ENCODE data around the gene POU2F1. TPM values are rescaled to one million over a fixed set of nuclear protein-coding genes. Genes with fewer than 3 reads are reported as not detected.
A peak's percentile ranks its signal among the peaks of the same experiment; 100 is the strongest.

POU2F1 gene
- total and polyA plus RNA-seq, 9 donors = 4.5 to 6.9 (median 5.9) TPM

GRCh38 chr1:167443757-167444156, 223.1 kb downstream of the POU2F1 start:
- H3K27me3 ChIP-seq (ENCODE audit: control insufficient read depth, insufficient read depth, low read length) = peaks cover 17% of the 10 kb centered on the region
- no peak overlapping the region for H3K27ac ChIP-seq (ENCODE audit: low read length)
- peaks cover 5% of the 10 kb centered on the region for H3K4me1 ChIP-seq (ENCODE audit: control insufficient read depth, insufficient read depth, low read length)
- H3K4me3 ChIP-seq (ENCODE audit: low read length) = no peak overlapping the region
- no peaks in the 10 kb centered on the region for H3K9me3 ChIP-seq (replicated peaks; ENCODE audit: control insufficient read depth, low read depth, low read length)
- DNase-seq = no peak
- H3K36me3 ChIP-seq (ENCODE audit: control insufficient read depth, insufficient read depth, low read length) = no peaks in the 10 kb centered on the region
- WGBS (ENCODE audit: insufficient coverage) = 83% methylated on average over 2 of the region's 5 CpGs

DNA sequence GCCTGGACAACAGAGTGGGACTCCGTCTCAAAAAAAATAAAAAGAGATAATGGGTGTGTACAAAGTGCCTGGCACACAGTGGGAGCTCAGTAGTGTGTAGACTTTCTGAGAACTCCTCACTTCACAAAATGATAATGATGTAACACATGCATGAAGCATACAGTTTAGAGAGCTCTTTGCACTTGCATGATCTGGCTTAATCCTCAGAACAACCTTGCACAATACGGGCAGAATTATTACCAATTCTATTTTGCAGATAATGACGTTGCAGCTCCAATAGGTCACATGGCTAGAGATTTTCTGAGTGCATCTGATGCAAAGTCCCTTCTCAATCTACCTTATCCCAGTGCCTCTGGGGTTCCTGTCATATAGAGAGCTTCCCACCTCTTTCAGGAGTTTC, 226.3 kb downstream of the POU2F1 start:
- 40% methylated on average over 1 of the region's 3 CpGs for WGBS (ENCODE audit: insufficient coverage)
- no peak overlapping the region for H3K27ac ChIP-seq (ENCODE audit: low read length)
- H3K9me3 ChIP-seq (replicated peaks; ENCODE audit: control insufficient read depth, low read depth, low read length) = no peaks in the 10 kb centered on the region
- H3K4me1 ChIP-seq (ENCODE audit: control insufficient read depth, insufficient read depth, low read length) = no peaks in the 10 kb centered on the region
- no peak overlapping the region for H3K4me3 ChIP-seq (ENCODE audit: low read length)
- no peaks in the 10 kb centered on the region for H3K36me3 ChIP-seq (ENCODE audit: control insufficient read depth, insufficient read depth, low read length)
- DNase-seq = no peak
- no peaks in the 10 kb centered on the region for H3K27me3 ChIP-seq (ENCODE audit: control insufficient read depth, insufficient read depth, low read length)

GRCh38 chr1:167447521-167448136, 226.9 kb downstream of the POU2F1 start:
- no peak overlapping the region for H3K27ac ChIP-seq (ENCODE audit: low read length)
- no peaks in the 10 kb centered on the region for H3K36me3 ChIP-seq (ENCODE audit: control insufficient read depth, insufficient read depth, low read length)
- WGBS (ENCODE audit: insufficient coverage) = 46% methylated on average over 5 of the region's 10 CpGs
- no peak overlapping the region for H3K4me3 ChIP-seq (ENCODE audit: low read length)
- no peaks in the 10 kb centered on the region for H3K4me1 ChIP-seq (ENCODE audit: control insufficient read depth, insufficient read depth, low read length)
- no peaks in the 10 kb centered on the region for H3K9me3 ChIP-seq (replicated peaks; ENCODE audit: control insufficient read depth, low read depth, low read length)
- peaks cover 4% of the 10 kb centered on the region for H3K27me3 ChIP-seq (ENCODE audit: control insufficient read depth, insufficient read depth, low read length)
- DNase-seq = no peak

DNA sequence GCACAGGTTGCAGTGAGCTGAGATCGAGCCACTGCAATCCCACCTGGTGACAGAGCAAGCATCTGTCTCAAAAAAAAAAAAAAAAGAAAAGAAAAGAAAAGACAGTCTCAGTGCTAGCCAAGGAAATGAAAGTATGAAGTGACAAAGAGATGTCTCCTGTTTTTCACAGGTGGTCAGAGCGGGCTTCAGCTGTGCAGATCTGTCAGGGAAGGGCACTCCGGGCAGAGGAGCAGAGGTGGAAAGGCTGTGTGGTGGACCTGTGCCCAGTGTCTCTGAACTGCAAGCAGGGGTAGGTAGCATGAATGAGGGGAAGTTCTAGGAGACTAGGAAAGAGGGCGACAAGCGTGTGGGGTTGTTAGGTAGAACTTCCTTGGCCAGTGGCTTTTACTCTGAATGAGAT, 230.2 kb downstream of the POU2F1 start:
- H3K27ac ChIP-seq (ENCODE audit: low read length) = no peak overlapping the region
- peaks cover 4% of the 10 kb centered on the region for H3K4me1 ChIP-seq (ENCODE audit: control insufficient read depth, insufficient read depth, low read length)
- WGBS (ENCODE audit: insufficient coverage) = 94% methylated on average over 2 of the region's 5 CpGs
- no peaks in the 10 kb centered on the region for H3K36me3 ChIP-seq (ENCODE audit: control insufficient read depth, insufficient read depth, low read length)
- DNase-seq = no peak
- no peaks in the 10 kb centered on the region for H3K9me3 ChIP-seq (replicated peaks; ENCODE audit: control insufficient read depth, low read depth, low read length)
- peaks cover 17% of the 10 kb centered on the region for H3K27me3 ChIP-seq (ENCODE audit: control insufficient read depth, insufficient read depth, low read length)
- no peak overlapping the region for H3K4me3 ChIP-seq (ENCODE audit: low read length)

DNA sequence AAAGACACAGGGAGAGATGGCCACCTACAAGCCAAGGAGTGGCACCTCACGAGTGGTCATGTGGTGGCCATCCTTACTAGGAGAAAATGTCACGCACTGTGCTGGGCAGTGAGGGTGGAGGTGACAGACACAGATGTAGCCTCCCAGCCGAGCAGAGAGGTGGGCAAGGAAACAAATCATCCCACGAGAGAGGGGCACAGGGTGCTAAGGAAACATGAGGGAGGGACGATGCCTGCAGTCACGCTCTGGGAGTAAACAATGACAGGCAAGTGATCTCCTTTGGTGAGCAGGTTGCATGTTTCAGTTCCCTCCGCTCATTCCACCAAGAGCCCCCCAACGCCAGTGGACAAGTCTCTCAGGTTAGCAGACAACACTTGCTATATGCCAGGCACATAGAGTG, 231.8 kb downstream of the POU2F1 start:
- Histone ChIP-seq H3K27ac (ENCODE audit: low read length) (no peak overlapping the region), H3K4me1 (ENCODE audit: control insufficient read depth, insufficient read depth, low read length) (peaks cover 11% of the 10 kb centered on the region), H3K27me3 (ENCODE audit: control insufficient read depth, insufficient read depth, low read length) (peaks cover 24% of the 10 kb centered on the region), H3K9me3 (replicated peaks; ENCODE audit: control insufficient read depth, low read depth, low read length) (no peaks in the 10 kb centered on the region), H3K4me3 (ENCODE audit: low read length) (no peak overlapping the region), H3K36me3 (ENCODE audit: control insufficient read depth, insufficient read depth, low read length) (no peaks in the 10 kb centered on the region)
- no peak for DNase-seq
- WGBS (ENCODE audit: insufficient coverage) = 77% methylated on average over 5 of the region's 8 CpGs

GRCh38 chr1:167453123-167453522, 232.4 kb downstream of the POU2F1 start:
- Histone ChIP-seq H3K36me3 (ENCODE audit: control insufficient read depth, insufficient read depth, low read length) (no peaks in the 10 kb centered on the region), H3K27ac (ENCODE audit: low read length) (no peak overlapping the region), H3K27me3 (ENCODE audit: control insufficient read depth, insufficient read depth, low read length) (peaks cover 26% of the 10 kb centered on the region), H3K9me3 (replicated peaks; ENCODE audit: control insufficient read depth, low read depth, low read length) (no peaks in the 10 kb centered on the region), H3K4me3 (ENCODE audit: low read length) (no peak overlapping the region), H3K4me1 (ENCODE audit: control insufficient read depth, insufficient read depth, low read length) (peaks cover 11% of the 10 kb centered on the region)
- no peak for DNase-seq
- WGBS (ENCODE audit: insufficient coverage) = 67% methylated on average over 3 of the region's 6 CpGs

- no peak for DNase-seq
- Histone ChIP-seq H3K27me3 (ENCODE audit: control insufficient read depth, insufficient read depth, low read length) (peaks cover 26% of the 10 kb centered on the region), H3K9me3 (replicated peaks; ENCODE audit: control insufficient read depth, low read depth, low read length) (no peaks in the 10 kb centered on the region), H3K4me3 (ENCODE audit: low read length) (peak overlapping the region; percentile 77), H3K27ac (ENCODE audit: low read length) (peak overlapping the region; percentile 35), H3K36me3 (ENCODE audit: control insufficient read depth, insufficient read depth, low read length) (no peaks in the 10 kb centered on the region), H3K4me1 (ENCODE audit: control insufficient read depth, insufficient read depth, low read length) (peaks cover 11% of the 10 kb centered on the region)
- 9% methylated on average over 13 of the region's 19 CpGs for WGBS (ENCODE audit: insufficient coverage)
Measured at GRCh38 chr1:167454304-167454893, 233.7 kb downstream of the POU2F1 start.

DNA sequence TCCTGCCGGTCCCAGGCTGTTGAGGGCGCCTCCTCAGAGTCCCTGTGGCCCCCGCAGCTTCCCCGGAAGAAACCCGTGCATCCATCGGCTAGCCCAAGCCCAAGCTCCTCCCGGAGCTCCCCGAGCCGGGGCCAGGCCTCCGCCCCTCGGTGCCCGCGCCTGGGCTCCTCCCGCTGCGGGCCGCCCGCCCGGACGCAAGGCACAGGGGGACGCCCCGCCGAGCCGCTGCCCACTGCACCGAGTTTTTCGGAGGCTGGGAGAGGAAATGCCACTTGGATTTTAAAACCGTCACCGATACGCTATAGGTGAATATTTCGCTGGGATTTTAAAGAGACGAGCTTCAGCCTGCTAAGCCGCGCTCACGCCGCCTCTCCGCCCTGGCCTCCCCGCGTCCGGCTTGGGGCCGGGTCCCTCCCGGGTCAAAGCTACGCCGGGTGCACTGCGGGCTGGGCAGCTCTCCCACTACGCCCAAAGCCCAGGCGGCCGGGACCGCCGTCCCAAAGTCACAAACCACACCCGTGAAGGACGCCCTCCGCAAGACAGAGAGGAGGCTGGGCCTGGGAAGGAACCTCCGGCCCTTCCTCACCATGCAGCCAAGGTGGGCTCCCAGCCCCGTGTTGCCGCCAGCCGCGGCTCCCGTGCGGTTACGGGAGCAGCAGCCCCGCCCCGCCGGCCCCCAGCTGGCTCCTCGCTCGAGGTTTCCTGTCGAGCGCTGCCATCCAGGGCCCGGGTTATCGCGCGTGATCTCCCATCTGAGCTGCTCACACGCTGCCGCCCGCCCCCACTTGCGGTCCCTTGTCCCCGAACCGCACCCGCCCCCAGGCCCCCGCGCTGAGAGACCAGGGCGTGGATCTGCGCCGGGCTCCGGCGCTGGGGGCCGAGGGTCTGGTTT, 234.5 kb downstream of the POU2F1 start:
- peak; percentile 58 for DNase-seq
- no peaks in the 10 kb centered on the region for H3K9me3 ChIP-seq (replicated peaks; ENCODE audit: control insufficient read depth, low read depth, low read length)

GRCh38 chr1:167455786-167456446, 235.2 kb downstream of the POU2F1 start:
- H3K36me3 ChIP-seq (ENCODE audit: control insufficient read depth, insufficient read depth, low read length) = no peaks in the 10 kb centered on the region
- H3K27ac ChIP-seq (ENCODE audit: low read length) = peak overlapping the region; percentile 86
- H3K27me3 ChIP-seq (ENCODE audit: control insufficient read depth, insufficient read depth, low read length) = peaks cover 26% of the 10 kb centered on the region
- 4% methylated on average over 11 of the region's 23 CpGs for WGBS (ENCODE audit: insufficient coverage)
- H3K4me3 ChIP-seq (ENCODE audit: low read length) = peak overlapping the region; percentile 77
- H3K9me3 ChIP-seq (replicated peaks; ENCODE audit: control insufficient read depth, low read depth, low read length) = no peaks in the 10 kb centered on the region
- DNase-seq = peak; percentile 56
- H3K4me1 ChIP-seq (ENCODE audit: control insufficient read depth, insufficient read depth, low read length) = peaks cover 11% of the 10 kb centered on the region

More for the DNA sequence above, 234.5 kb downstream of the POU2F1 start:
- peaks cover 26% of the 10 kb centered on the region for H3K27me3 ChIP-seq (ENCODE audit: control insufficient read depth, insufficient read depth, low read length)
- peak overlapping the region; percentile 86 for H3K27ac ChIP-seq (ENCODE audit: low read length)
- H3K4me1 ChIP-seq (ENCODE audit: control insufficient read depth, insufficient read depth, low read length) = peaks cover 11% of the 10 kb centered on the region
- under 1% methylated on average over 85 of the region's 85 CpGs for WGBS (ENCODE audit: insufficient coverage)
- peak overlapping the region; percentile 77 for H3K4me3 ChIP-seq (ENCODE audit: low read length)
- no peaks in the 10 kb centered on the region for H3K36me3 ChIP-seq (ENCODE audit: control insufficient read depth, insufficient read depth, low read length)

GRCh38 chr1:167456524-167456923, 235.8 kb downstream of the POU2F1 start:
- no peaks in the 10 kb centered on the region for H3K9me3 ChIP-seq (replicated peaks; ENCODE audit: control insufficient read depth, low read depth, low read length)
- WGBS (ENCODE audit: insufficient coverage) = 50% methylated on average over 1 of the region's 5 CpGs
- peaks cover 11% of the 10 kb centered on the region for H3K4me1 ChIP-seq (ENCODE audit: control insufficient read depth, insufficient read depth, low read length)
- H3K27me3 ChIP-seq (ENCODE audit: control insufficient read depth, insufficient read depth, low read length) = peaks cover 26% of the 10 kb centered on the region
- H3K36me3 ChIP-seq (ENCODE audit: control insufficient read depth, insufficient read depth, low read length) = no peaks in the 10 kb centered on the region
- no peak for DNase-seq
- peak overlapping the region; percentile 77 for H3K4me3 ChIP-seq (ENCODE audit: low read length)
- no peak overlapping the region for H3K27ac ChIP-seq (ENCODE audit: low read length)
